Neuronal stem cell (in vitro differentiated cells): Measurements from ENCODE around the gene ZNF740.
"Not testable (repeated sequence)": the region's sequence is repeated elsewhere in the genome, so short reads cannot be mapped to it uniquely, and the experiment has no call there.

Experiments used
- DNase-seq: peaks from one replicate; pipeline ENCODE4 v3.0.0-alpha.2; 2013; ENCODE audit warnings: low spot score
- H2AFZ ChIP-seq: one replicate; pipeline ENCODE4 v1.6.1; 2013; ENCODE audit warnings: mild to moderate bottlenecking, low read length, inconsistent platforms
- H2AK5ac ChIP-seq: 2 replicates; pipeline ENCODE4 v1.6.1; 2013; ENCODE audit warnings: low read depth, mild to moderate bottlenecking, inconsistent platforms, low read length, moderate library complexity, mixed read lengths
- H2BK120ac ChIP-seq: 2 replicates; pipeline ENCODE4 v1.6.1; 2013; ENCODE audit warnings: low read depth, mild to moderate bottlenecking, inconsistent platforms, low read length, moderate library complexity, mixed read lengths
- H2BK12ac ChIP-seq: one replicate; pipeline ENCODE4 v1.6.1; 2013; ENCODE audit warnings: low read length, inconsistent platforms
- H2BK15ac ChIP-seq: 2 replicates; pipeline ENCODE4 v1.6.1; 2013; ENCODE audit warnings: mild to moderate bottlenecking, low read length, inconsistent platforms, mixed read lengths
- H2BK5ac ChIP-seq: one replicate; pipeline ENCODE4 v1.6.1; 2013; ENCODE audit warnings: inconsistent platforms, mild to moderate bottlenecking, low read length, moderate library complexity
- H3K14ac ChIP-seq: one replicate; pipeline ENCODE4 v1.6.1; 2013; ENCODE audit warnings: low read length, inconsistent platforms
- H3K18ac ChIP-seq: 2 replicates; pipeline ENCODE4 v1.6.1; 2013; ENCODE audit warnings: low read length, inconsistent platforms
- H3K23ac ChIP-seq: 2 replicates; pipeline ENCODE4 v1.6.1; 2013; ENCODE audit warnings: low read depth, mild to moderate bottlenecking, mixed read lengths, low read length, inconsistent platforms; ENCODE audit not compliant: poor library complexity
- H3K27ac ChIP-seq: replicated peaks from 3 replicates; pipeline ENCODE4 v1.5.1; 2013; ENCODE audit warnings: low read length, inconsistent platforms
- H3K27me3 ChIP-seq, 3 experiments: 2 replicates each; pipeline ENCODE4 v1.6.1; 2013; ENCODE audit warnings: low read length in 3 of 3, mild to moderate bottlenecking in 2 of 3, inconsistent platforms in 1 of 3, low read depth in 1 of 3, mixed read lengths in 1 of 3, moderate library complexity in 1 of 3; ENCODE audit not compliant: control insufficient read depth in 3 of 3, insufficient read depth in 3 of 3
- H3K36me3 ChIP-seq, 2 donors: replicated peaks in 1 of 2; 2 replicates each; pipeline ENCODE4 v1.6.1; 2013; ENCODE audit warnings: low read length in 2 of 2; ENCODE audit not compliant: control insufficient read depth in 2 of 2, insufficient read depth in 2 of 2
- H3K4ac ChIP-seq: 2 replicates; pipeline ENCODE4 v1.6.1; 2013; ENCODE audit warnings: inconsistent platforms, mild to moderate bottlenecking, low read length, moderate library complexity
- H3K4me1 ChIP-seq, 2 donors: 1 replicate in 1 of 2; 2 replicates in 1 of 2; pipeline ENCODE4 v1.6.1; 2013; ENCODE audit warnings: low read length in 2 of 2, low read depth in 1 of 2; ENCODE audit not compliant: control insufficient read depth in 2 of 2, insufficient read depth in 1 of 2
- H3K4me2 ChIP-seq: one replicate; pipeline ENCODE4 v1.6.1; 2013; ENCODE audit warnings: mild to moderate bottlenecking, low read length, inconsistent platforms; ENCODE audit not compliant: insufficient read depth, poor library complexity, severe bottlenecking
- H3K4me3 ChIP-seq, 2 donors: 2 replicates each; pipeline ENCODE4 v1.5.1; 2013; ENCODE audit warnings: low read length in 2 of 2, mild to moderate bottlenecking in 2 of 2, inconsistent platforms in 1 of 2, moderate library complexity in 1 of 2
- H3K79me1 ChIP-seq: one replicate; pipeline ENCODE4 v1.6.1; 2013; ENCODE audit warnings: low read depth, mild to moderate bottlenecking, inconsistent platforms, low read length, moderate library complexity
- H3K9ac ChIP-seq: one replicate; pipeline ENCODE4 v1.6.1; 2013; ENCODE audit warnings: mild to moderate bottlenecking, low read depth, low read length, inconsistent platforms; ENCODE audit not compliant: poor library complexity
- H3K9me3 ChIP-seq, 2 donors: replicated peaks in 1 of 2; 2 replicates each; pipeline versions ENCODE3 to v1.6.1; 2013; ENCODE audit warnings: low read length in 2 of 2, mild to moderate bottlenecking in 2 of 2, inconsistent platforms in 1 of 2, low read depth in 1 of 2, mixed read lengths in 1 of 2, moderate library complexity in 1 of 2; ENCODE audit not compliant: control insufficient read depth in 2 of 2, insufficient read depth in 1 of 2
- H4K8ac ChIP-seq: one replicate; pipeline ENCODE4 v1.6.1; 2013; ENCODE audit warnings: low read depth, mild to moderate bottlenecking, inconsistent platforms, low read length, moderate library complexity
- H4K91ac ChIP-seq: one replicate; pipeline ENCODE4 v1.6.1; 2013; ENCODE audit warnings: low read length, low read depth, mild to moderate bottlenecking, inconsistent platforms; ENCODE audit not compliant: poor library complexity
- WGBS, 2 donors: extraction: QIAGEN DNeasy Blood & Tissue Kit; methylation state at CpG; one replicate each; pipeline ENCODE4 v1.1.7; 2013; ENCODE audit warnings: missing lambda C conversion rate in 2 of 2, mixed read lengths in 1 of 2; ENCODE audit not compliant: insufficient read length in 2 of 2, insufficient replicate concordance in 1 of 2; ENCODE audit errors: extremely low coverage in 2 of 2; 5-methylcytosine and 5-hydroxymethylcytosine counted together

The ZNF740 gene

DNA sequence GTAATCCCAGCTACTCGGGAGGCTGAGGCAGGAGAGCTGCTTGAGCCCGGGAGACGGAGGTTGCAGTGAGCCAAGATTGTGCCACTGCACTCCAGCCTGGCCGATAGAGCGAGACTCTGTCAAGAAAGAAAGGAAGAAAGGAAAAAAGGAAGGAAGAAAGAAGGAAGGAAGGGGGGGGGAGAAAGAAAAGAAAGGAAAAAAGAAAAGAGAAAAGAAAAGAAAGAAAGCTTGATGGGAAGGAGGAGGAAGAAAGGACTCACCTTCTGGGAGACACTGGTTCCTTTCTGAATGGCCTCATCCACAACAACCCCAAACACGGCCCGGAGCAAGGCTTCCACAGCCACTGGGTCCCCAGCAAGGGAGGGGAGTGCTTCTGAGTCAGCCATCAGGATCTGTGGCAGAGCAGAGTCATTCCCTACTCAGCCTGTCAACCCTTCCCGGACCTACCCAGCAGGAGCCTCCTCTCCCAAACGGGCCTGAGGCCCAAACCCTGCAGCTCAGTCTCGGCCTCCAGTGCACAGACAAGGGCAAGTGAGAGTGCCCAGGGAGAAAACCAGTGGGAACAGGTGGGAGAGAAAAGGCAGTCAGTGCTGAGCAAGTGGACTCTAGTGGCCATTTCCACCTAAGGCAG is 7.3 kb upstream of the ZNF740 start:
- no peak overlapping the region for H2AFZ ChIP-seq
- peak overlapping the region; percentile 14 for H3K14ac ChIP-seq
- H2BK120ac ChIP-seq, result no peak overlapping the region
- no peaks in the 10 kb centered on the region for H3K79me1 ChIP-seq
- no peak overlapping the region for H4K8ac ChIP-seq
- no peak overlapping the region for H3K18ac ChIP-seq
- H3K4ac ChIP-seq, result no peak overlapping the region
- H3K36me3 ChIP-seq, result peaks cover 4 to 5% of the 10 kb centered on the region in 2 donors
- H3K9me3 ChIP-seq, result no peaks in the 10 kb centered on the region
- no peak overlapping the region for H4K91ac ChIP-seq
- H2AK5ac ChIP-seq, result no peak overlapping the region
- WGBS, 2 donors, result no CpG with 5 or more reads among the region's 10 CpGs
- H3K4me3 ChIP-seq, result peak overlapping the region in 1 of 2 donors; percentile 46
- no peak overlapping the region for H2BK12ac ChIP-seq
- H3K27ac ChIP-seq, result no peak overlapping the region
- no peak overlapping the region for H2BK5ac ChIP-seq
- H3K4me2 ChIP-seq, result no peak overlapping the region
- DNase-seq, result no peak
- H3K27me3 ChIP-seq, result no peaks in the 10 kb centered on the region
- H2BK15ac ChIP-seq, result no peak overlapping the region
- no peak overlapping the region for H3K23ac ChIP-seq
- H3K4me1 ChIP-seq, result peaks cover 5 to 9% of the 10 kb centered on the region in 2 donors
- peak overlapping the region; percentile 50 for H3K9ac ChIP-seq

DNA sequence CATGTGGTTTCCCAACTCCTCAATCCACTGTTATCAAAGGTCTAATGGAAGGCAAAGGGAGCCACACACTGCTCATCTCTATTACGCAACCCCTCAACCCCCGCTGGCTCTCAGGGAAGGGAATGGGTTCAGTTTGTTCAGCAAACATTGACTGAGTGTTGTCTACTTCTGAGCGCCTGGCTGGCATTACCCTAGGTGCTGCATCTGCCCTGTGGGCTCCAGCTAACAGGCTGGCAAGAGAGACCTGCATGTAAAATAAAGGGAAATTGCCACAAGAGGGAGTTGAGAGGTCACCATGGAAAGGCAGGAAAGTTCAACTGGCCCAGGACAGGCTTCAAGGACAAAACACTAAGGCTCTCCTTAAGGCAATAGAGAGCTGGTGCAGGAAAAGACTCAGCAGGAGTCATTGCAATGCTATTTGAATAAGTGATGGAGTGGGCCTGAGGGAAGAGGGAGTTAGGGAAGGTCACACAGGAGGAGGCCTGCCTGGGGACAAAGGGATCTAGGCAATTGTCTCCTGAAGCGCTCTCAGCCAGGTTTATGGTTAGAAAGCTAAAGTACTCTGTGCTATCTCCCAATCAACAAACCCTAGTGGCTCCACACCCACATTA is 5.5 kb upstream of the ZNF740 start:
- Histone ChIP-seq H3K27ac (no peak overlapping the region), H3K4me2 (no peak overlapping the region), H2BK15ac (no peak overlapping the region), H3K18ac (no peak overlapping the region), H3K79me1 (no peaks in the 10 kb centered on the region), H3K4ac (no peak overlapping the region), H3K9ac (no peak overlapping the region), H4K8ac (no peak overlapping the region), H2BK120ac (no peak overlapping the region), H3K14ac (no peak overlapping the region), H3K4me1 (peaks cover 5 to 10% of the 10 kb centered on the region in 2 donors), H4K91ac (no peak overlapping the region), H2BK12ac (no peak overlapping the region), H2AK5ac (no peak overlapping the region), H3K4me3 (peak overlapping the region in 1 of 2 donors; percentile 26), H3K36me3 (peaks cover 2% of the 10 kb centered on the region in 2 donors), H2AFZ (peak overlapping the region; percentile 50), H3K23ac (no peak overlapping the region), H2BK5ac (no peak overlapping the region), H3K27me3 (no peaks in the 10 kb centered on the region), H3K9me3 (no peaks in the 10 kb centered on the region)
- DNase-seq, result peak; percentile 12
- no CpG with 5 or more reads among the region's 4 CpGs for WGBS, 2 donors

DNA sequence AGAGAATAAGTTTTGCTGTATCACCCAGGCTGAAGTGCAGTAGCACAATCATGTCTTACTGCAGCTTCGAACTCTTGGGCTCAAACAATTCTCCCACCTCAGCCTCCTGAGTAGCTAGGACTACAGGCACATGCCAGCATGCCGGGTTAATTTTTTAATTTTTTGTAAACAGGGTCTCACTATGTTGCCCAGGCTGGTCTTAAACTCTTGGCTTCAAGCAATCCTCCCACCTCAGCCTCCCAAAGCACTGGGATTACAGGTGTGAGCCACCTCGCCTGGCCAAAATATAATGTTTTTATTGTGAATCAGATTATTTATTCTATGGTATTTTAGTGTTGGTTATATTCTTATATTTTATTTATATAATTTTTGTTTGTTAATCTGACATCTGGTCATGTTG is 3.8 kb upstream of the ZNF740 start:
- Histone ChIP-seq H2BK15ac (no peak overlapping the region), H3K9ac (no peak overlapping the region), H4K8ac (no peak overlapping the region), H3K14ac (no peak overlapping the region), H3K27ac (no peak overlapping the region), H3K36me3 (peaks cover 0 to 2% of the 10 kb centered on the region in 2 donors), H3K79me1 (no peaks in the 10 kb centered on the region), H2AK5ac (no peak overlapping the region), H2AFZ (no peak overlapping the region), H3K4me2 (no peak overlapping the region), H3K4ac (no peak overlapping the region), H2BK12ac (no peak overlapping the region), H3K27me3 (no peaks in the 10 kb centered on the region), H3K4me1 (peaks cover 7 to 15% of the 10 kb centered on the region in 2 donors), H4K91ac (no peak overlapping the region), H2BK5ac (no peak overlapping the region), H3K23ac (no peak overlapping the region), H3K4me3 (no peak overlapping the region), H3K18ac (no peak overlapping the region), H3K9me3 (peaks cover 0 to under 1% of the 10 kb centered on the region in 2 donors), H2BK120ac (no peak overlapping the region)
- no CpG with 5 or more reads among the region's 3 CpGs for WGBS, 2 donors
- DNase-seq, result no peak

DNA sequence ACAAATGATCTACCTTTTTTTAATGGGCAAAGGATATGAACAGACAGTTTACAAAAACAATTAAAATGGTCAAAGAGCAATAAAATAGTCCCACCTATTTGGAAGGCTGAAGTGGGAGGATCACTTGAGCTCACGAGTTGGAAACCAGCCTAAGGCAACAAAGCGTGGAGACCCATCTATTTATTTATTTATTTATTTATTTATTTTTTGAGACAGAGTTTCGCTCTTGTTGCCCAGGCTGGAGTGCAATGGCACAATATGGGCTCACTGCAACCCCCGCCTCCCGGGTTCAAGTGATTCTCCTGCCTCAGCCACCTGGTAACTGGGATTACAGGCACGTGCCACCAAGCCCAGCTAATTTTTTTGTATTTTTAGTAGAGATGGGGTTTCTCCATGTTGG is 3.1 kb upstream of the ZNF740 start:
- not testable (repeated sequence) for H2AK5ac ChIP-seq, H3K14ac ChIP-seq, H4K91ac ChIP-seq, H3K4me2 ChIP-seq, H2AFZ ChIP-seq, H3K18ac ChIP-seq, H3K36me3 ChIP-seq, H2BK120ac ChIP-seq, H3K9me3 ChIP-seq, H3K9ac ChIP-seq, DNase-seq, H4K8ac ChIP-seq, H3K79me1 ChIP-seq, H2BK15ac ChIP-seq, H3K23ac ChIP-seq, H3K27ac ChIP-seq, H2BK5ac ChIP-seq, H2BK12ac ChIP-seq, H3K27me3 ChIP-seq, H3K4me3 ChIP-seq, H3K4ac ChIP-seq
- H3K4me1 ChIP-seq, result peaks cover 11 to 20% of the 10 kb centered on the region in 2 donors
- no CpG with 5 or more reads among the region's 6 CpGs for WGBS, 2 donors
